Measurements from ENCODE around the gene C2CD2.
"Not testable (repeated sequence)": the region's sequence is repeated elsewhere in the genome, so short reads cannot be mapped to it uniquely, and the experiment has no call there.

C2CD2 gene

DNA sequence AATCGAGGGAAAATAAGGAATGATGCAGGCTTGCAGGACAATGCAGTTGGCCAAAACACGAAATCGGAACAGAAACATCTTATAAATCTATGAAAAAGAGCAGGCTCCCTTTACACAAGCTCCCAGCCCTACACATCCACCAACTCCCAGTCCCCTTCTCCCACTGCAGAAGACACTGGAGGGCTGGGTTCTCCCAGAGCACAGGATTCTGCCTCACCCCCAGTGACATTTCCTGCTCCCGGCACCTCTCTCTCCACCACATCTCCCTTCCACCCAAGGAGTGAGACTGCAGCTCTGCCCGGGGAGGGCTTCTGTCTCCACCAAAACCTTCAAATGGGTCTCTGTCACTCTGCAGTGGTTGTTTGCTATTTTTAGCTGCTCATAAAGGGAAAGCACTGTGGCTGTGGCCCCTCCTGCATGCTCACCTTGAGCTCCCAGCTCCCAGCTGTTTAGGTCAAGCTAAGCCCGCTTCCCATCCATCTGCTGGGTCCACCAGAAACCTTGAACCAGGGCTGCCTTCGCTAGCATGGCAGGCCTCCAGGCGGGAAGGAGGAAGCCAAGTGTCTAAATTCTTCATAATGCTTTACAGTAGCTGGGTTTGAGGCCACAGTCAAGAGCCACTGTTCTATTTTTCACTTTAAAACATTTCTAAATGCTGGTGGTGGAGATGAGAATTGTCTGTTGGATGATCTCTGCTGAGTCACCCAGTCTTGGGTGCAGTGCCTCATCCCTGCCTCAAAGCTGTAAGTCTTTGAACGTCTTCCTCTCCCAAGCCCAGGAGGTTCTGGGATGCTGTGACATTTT lies 3.3 kb upstream of the C2CD2 start:
- DNase-seq, result no peak

DNA sequence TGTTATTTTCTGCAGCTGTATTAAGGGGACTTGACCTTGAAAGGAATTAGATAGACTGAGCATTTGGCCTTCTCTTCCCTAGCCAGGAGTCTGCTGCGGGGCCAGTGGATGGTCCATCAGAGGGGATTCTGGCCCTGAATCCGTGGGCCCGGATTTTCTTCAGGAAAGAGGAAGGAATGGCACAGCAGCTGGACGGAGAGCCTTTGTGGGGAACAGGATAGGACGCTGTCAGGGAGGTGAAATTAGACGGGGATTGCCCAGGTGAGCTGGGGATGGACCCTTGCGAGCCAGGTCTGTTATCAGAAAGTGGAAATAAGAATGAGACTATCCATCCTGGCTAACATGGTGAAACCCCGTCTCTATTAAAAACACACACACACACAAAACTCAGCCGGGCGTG lies 1.7 kb upstream of the C2CD2 start:
- no peak for DNase-seq

GRCh38 chr21:41954654-41955499 lies 1.1 kb upstream of the C2CD2 start:
- no peak for DNase-seq

DNA sequence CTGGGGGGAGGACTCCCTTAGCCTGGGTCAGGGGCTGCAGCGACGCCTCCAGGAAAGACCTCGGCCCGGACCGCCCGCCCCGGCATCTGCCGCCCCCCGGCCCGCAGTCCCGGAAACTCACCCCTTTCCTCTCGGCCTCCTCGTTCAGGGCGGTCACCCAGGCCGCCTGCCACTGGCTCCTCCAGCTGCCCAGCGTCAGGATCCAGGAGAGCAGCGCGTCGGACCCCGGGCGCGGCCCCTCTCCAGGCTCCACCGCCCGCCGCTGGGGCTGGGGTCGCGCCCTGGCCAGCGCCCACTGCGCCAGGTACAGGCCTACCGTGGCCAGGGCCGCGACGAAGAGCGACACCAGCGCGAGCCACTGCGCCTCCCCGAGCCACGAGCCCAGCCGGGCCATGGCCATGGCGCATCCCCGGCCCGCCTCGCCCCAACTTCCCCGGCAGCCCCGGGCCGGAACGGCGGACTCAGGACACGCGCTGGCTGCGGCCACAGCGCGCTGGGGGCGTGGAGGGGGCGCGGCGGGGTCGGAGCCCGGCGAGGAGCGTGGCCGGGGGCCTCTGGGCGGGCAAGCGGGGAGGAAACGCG lies 478 bp downstream of the C2CD2 start:
- DNase-seq, result peak; percentile 7 to 8

DNA sequence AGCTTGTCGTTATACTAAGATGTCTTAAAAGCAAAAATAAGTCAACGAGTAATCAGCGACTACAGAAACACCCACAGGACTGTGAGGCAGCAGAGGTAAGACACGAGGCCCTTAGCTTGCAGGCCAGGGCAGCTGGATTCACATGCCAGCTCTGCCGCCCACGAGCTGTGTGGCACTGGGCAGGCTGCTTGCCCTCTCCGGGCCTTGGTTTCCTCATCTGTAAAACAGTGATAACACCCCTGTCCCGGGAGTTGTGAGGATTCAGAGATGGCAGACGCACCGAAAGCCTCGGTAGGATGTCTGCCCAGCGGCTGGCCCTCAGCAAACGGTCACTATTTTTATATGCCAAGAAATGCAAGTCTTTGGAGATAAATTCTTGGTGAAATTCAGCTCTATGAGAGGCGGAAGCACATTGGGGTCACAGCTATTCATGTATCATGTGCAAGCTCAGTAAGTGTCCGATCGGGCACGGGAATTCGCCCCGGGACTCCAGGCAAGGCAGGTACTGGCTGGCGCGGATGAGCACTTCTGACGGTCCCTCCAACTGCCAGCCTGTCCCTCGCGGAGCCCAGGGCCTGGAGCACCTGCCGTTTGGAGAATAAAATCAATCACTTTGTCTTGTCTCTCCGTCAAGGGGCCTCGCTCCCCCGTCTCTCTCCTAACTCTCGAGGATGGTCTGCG lies 1.1 kb downstream of the C2CD2 start:
- no peak for DNase-seq

- no peak for DNase-seq
These were observed 1.8 kb downstream of the C2CD2 start for GRCh38 chr21:41951876-41952567.

DNA sequence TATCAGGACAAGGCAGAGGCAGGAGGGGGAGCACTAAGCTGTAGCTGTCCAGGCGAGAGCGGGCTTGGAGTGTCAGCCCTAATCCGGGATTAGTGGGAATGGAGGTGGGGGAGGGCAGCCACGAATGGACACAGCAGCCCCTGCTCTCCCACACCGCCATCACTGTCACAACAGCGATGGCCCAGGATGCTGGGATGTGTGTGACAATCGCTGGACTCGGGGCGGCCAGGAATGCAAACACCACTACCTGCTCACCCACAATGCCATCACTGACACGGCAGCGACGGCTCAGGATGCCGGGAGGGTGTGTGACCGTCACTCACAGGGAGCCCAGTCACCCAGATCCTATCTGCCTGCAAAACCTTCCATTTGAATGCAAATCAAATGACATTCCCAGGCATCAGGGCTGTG lies 2.9 kb downstream of the C2CD2 start:
- DNase-seq, result no peak

GRCh38 chr21:41949631-41950030 lies 4.2 kb downstream of the C2CD2 start:
- DNase-seq, result not testable (repeated sequence)

DNA sequence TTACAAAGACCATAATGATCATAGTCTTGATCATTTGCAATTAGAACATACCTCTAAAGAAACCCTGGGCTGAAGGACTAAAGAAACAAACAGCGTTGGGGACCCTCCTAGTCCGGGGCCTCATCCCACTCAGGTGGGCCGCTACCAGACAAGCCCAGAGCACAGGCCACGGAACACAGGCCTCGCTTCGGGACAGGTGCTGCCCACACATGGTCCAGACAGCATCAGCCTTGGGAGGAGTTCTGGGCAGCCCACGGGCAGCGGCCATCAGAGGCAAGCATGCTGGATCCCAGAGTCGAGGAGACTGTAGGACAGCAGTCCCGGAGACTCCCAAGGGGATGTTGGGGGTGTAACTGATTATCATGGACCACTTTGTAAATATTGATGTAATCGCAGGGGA lies 4.9 kb downstream of the C2CD2 start:
- DNase-seq, result no peak

- DNase-seq, result no peak
These were observed 5.5 kb downstream of the C2CD2 start for GRCh38 chr21:41948078-41948895.

DNA sequence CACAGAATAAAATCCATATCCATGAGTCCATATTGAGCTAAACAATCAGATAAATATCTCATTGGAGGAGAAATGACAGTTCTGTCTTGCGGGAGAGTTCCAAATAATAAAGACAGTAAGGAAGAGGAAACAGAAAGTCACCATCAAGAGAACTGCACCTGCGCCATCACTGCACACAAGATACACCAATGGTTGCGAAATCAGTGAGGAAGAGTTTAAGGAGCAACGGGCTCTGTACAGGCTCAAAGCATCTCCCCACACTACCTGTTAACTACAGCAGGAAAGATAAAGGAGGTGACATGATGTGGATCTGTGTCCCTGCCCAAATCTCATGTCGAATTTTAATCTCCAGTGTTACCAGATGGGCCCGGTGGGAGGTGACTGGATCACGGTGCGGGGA lies 7.8 kb downstream of the C2CD2 start:
- no peak for DNase-seq

- DNase-seq, result no peak
These were observed 10.0 kb downstream of the C2CD2 start for GRCh38 chr21:41943851-41944250.

DNA sequence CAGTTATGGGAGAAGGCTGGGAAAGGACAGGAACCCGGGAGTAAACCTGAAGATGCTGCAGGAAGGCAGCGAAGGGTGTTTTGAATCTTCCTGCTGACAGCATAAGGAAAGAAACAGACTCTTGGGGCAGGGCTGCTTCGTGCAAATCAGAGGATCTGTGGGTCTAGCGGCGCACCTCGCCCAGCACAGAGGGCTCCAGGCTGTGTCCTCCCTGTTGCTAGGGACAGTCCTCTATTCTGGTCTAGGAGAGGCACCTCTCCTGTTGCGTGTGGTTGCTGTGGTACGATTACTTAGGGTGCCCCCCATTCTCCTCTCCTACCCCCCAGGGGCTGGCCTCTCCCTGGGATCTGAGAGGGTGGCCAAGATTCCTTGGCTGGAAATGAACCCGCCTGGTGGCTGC lies 11.4 kb downstream of the C2CD2 start:
- no peak for DNase-seq

- no peak for DNase-seq
These were observed 11.9 kb downstream of the C2CD2 start for GRCh38 chr21:41941941-41942340.

DNA sequence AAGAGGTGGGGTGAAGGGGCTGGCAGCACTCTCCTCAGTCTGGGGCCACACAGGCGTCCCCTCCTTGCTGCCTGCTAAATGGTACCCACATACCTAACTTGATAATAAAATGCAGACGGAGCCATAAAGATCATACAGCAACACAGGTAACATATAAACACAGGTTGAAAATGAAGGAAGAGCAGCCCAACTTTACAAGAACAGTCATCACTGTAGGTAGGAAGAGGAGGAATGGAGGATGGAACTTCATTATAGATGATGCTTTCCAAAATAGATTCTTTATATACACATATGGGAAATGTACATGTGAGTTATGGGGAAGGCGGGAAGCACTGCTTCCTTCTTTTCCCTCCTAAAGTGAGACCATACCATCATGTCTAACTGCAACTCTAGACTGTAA lies 13.4 kb downstream of the C2CD2 start:
- no peak for DNase-seq

GRCh38 chr21:41939391-41939790 lies 14.4 kb downstream of the C2CD2 start:
- no peak for DNase-seq

- DNase-seq, result no peak
These were observed 20.3 kb downstream of the C2CD2 start for GRCh38 chr21:41933313-41934079.

DNA sequence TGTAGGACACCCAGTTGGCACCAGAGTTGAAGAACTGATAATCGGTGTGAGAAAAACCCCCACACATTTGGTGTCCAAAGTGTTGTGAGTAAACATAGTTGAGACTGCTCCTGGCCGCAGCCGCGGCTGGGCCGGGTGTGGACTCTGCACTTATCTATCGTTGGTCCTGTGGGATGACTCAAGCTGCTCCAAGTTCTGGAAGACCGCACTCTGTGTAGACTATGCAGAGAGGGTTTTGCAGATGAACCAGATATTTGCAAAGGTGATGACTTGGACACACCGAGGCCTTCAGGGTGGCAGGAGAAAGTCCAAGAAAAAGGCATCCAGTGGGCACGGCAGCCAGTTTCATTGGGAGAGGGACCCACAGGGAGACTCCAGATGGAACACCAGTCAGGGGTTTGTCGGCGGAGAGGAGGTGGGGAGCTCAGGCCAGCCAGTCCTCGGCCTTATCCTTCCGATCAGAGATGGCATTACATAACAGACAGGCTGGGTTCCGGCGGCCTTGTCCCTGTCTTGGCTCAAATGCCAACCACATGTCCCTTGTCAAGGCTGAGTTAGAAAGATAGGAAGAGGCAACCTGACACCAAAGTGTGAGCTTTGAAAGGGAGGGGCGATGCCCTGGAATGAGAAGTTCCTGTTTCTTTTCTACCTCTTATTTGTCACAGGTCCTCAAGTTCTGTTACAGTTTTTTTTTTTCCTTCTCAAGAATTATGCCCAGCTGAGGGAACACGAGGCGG lies 21.1 kb downstream of the C2CD2 start:
- DNase-seq, result no peak

GRCh38 chr21:41932191-41932575 lies 21.6 kb downstream of the C2CD2 start:
- DNase-seq, result no peak

DNA sequence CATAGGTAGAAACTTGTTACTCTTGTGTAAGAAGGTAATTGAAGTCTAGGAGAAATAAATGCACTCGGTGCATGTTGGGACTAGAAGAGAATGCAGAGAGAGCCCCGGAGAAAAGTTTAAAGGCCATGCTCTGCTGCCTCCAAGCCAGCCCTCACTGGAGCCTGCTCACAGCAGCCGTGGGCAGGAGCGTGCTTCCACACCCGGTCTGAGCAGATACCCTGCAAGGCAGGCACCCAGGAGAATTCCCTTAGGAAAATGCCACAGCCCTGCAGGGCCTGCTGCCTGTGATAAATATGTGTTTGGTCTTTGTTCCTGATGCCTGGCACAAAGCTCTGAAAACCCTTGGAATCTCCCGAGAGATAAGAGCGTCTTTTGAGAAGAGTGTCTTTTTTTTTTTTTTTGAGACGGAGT lies 22.8 kb downstream of the C2CD2 start:
- DNase-seq, result no peak

All from activated CD4-positive, alpha-beta T cell treated with anti-CD3 and anti-CD28 coated beads, Interleukin-2, amount 50 U/mL, for 48 hours (primary cell).